A549 (cell line): ENCODE results near the gene MPRIP. TPM values are rescaled to one million over a fixed set of nuclear protein-coding genes. Genes with fewer than 3 reads are reported as not detected.

Experiments
- CBX8 ChIP-seq: fragments of 200-600 bp; sonication (generic); IDR thresholded peaks from 2 replicates; pipeline ENCODE4 v1.6.1; 2016
- CHD2 ChIP-seq: fragments of 150-350 bp; IDR thresholded peaks from 2 replicates; pipeline ENCODE4 v1.6.1; 2014; ENCODE audit warnings: low read length; ENCODE audit not compliant: partially characterized antibody
- EHF ChIP-seq: fragments of 250-450 bp; sonication (Bioruptor Pico); IDR thresholded peaks from 2 replicates; pipeline ENCODE4 v1.5.0; 2020; ENCODE audit warnings: mild to moderate bottlenecking
- EHMT2 ChIP-seq: fragments of 200-600 bp; sonication (generic); IDR thresholded peaks from 2 replicates; pipeline ENCODE4 v1.6.1; 2016; ENCODE audit warnings: antibody characterized with exemption, low read depth, mild to moderate bottlenecking, moderate library complexity
- EP300 ChIP-seq, 2 experiments: fragments of >200 bp; sonication (Bioruptor Twin); formaldehyde crosslinking; IDR thresholded peaks; 2 replicates in 1 of 2; 3 replicates in 1 of 2; pipeline ENCODE4 v1.6.1; 2016 to 2017
- ESRRA ChIP-seq: fragments of 150-350 bp; IDR thresholded peaks from 2 replicates; pipeline ENCODE4 v1.6.1; 2014; ENCODE audit warnings: mild to moderate bottlenecking, low read length, borderline replicate concordance
- GATA3 ChIP-seq: IDR thresholded peaks from 2 replicates; pipeline ENCODE4 v1.6.1; 2012; ENCODE audit warnings: borderline replicate concordance
- HDAC2 ChIP-seq: fragments of 200-600 bp; sonication (generic); IDR thresholded peaks from 2 replicates; pipeline ENCODE4 v1.6.1; 2016
- HOXB13 ChIP-seq: fragments of 250-450 bp; sonication (Bioruptor Pico); IDR thresholded peaks from 2 replicates; pipeline ENCODE4 v1.5.0; 2020; ENCODE audit warnings: low read depth, mild to moderate bottlenecking, moderate library complexity
- HOXB5 ChIP-seq: fragments of 250-450 bp; sonication (Bioruptor Pico); IDR thresholded peaks from 2 replicates; pipeline ENCODE4 v1.5.0; 2020; ENCODE audit warnings: mild to moderate bottlenecking, moderate library complexity
- MAFK ChIP-seq: fragments of 450-650 bp; IDR thresholded peaks from 2 replicates; pipeline ENCODE4 v1.6.1; 2014; ENCODE audit not compliant: partially characterized antibody
- MAZ ChIP-seq: fragments of 150-350 bp; IDR thresholded peaks from 2 replicates; pipeline ENCODE4 v1.6.1; 2014; ENCODE audit warnings: antibody characterized with exemption, low read depth, low read length, borderline replicate concordance
- MYC ChIP-seq: IDR thresholded peaks from 2 replicates; pipeline ENCODE4 v1.6.1; 2012; ENCODE audit warnings: mild to moderate bottlenecking, inconsistent platforms, low read length, improper control_type of control experiment, borderline replicate concordance
- NFE2L2 ChIP-seq: fragments of 150-350 bp; conservative IDR thresholded peaks from 2 replicates; pipeline ENCODE4 v1.6.1; 2014; ENCODE audit warnings: low read length
- NR3C1 ChIP-seq: fragments of >200 bp; sonication (Bioruptor Twin); formaldehyde crosslinking; IDR thresholded peaks from 3 replicates; pipeline ENCODE4 v1.6.1; 2017
- PHF8 ChIP-seq: fragments of 200-600 bp; sonication (generic); IDR thresholded peaks from 2 replicates; pipeline ENCODE4 v1.6.1; 2016; ENCODE audit warnings: low read depth, mild to moderate bottlenecking, antibody characterized with exemption, moderate library complexity, borderline replicate concordance
- POLR2A ChIP-seq: IDR thresholded peaks from 2 replicates; pipeline ENCODE4 v1.6.1; 2012; ENCODE audit warnings: mild to moderate bottlenecking, low read length
- POLR2AphosphoS2 ChIP-seq: conservative IDR thresholded peaks from 2 replicates; pipeline ENCODE4 v1.6.1; 2012; ENCODE audit warnings: low read length, improper control_type of control experiment, inconsistent platforms
- RARB ChIP-seq: fragments of 250-450 bp; sonication (Bioruptor Pico); IDR thresholded peaks from 2 replicates; pipeline ENCODE4 v1.8.0; 2021; ENCODE audit warnings: mild to moderate bottlenecking, moderate library complexity
- RCOR1 ChIP-seq: fragments of 150-350 bp; IDR thresholded peaks from 2 replicates; pipeline ENCODE4 v1.6.1; 2014; ENCODE audit warnings: antibody characterized with exemption, low read length, low read depth
- RFX5 ChIP-seq: fragments of 450-650 bp; IDR thresholded peaks from 2 replicates; pipeline ENCODE4 v1.7.1; 2014; ENCODE audit warnings: antibody characterized with exemption, mild to moderate bottlenecking, moderate library complexity
- SMC3 ChIP-seq: fragments of >200 bp; sonication (Bioruptor Twin); formaldehyde crosslinking; IDR thresholded peaks from 3 replicates; pipeline ENCODE4 v1.6.1; 2018; ENCODE audit warnings: inconsistent platforms
- TP53 ChIP-seq: fragments of 250-450 bp; sonication (Bioruptor Pico); IDR thresholded peaks from 2 replicates; pipeline ENCODE4 v1.5.0; 2021; ENCODE audit warnings: mild to moderate bottlenecking, moderate library complexity
- ZNF302 ChIP-seq: fragments of 250-450 bp; sonication (Bioruptor Pico); IDR thresholded peaks from 2 replicates; pipeline ENCODE4 v1.9.0; 2021; ENCODE audit warnings: inconsistent platforms, mild to moderate bottlenecking, moderate library complexity
- ZSCAN20 ChIP-seq: fragments of 250-450 bp; sonication (Bioruptor Pico); IDR thresholded peaks from 2 replicates; pipeline ENCODE4 v1.8.0; 2022; ENCODE audit warnings: mild to moderate bottlenecking, moderate library complexity
- polyA plus RNA-seq, 4 experiments: library from polyadenylated mRNA; depleted of rRNA in 3 of 4; stranded (reverse); fragments of >200 nt; fragmentation: RNase III in 1 of 4; extraction: RNeasy Plus Mini Kit Qiagen cat#74134 plus additional on column Dnase treatment in 1 of 4; gene quantifications; 2 replicates in 3 of 4; 3 replicates in 1 of 4; pipeline ENCODE4 v1.2.3, GENCODE V29; 2011 to 2017
- TF ChIP-seq, protein P1 (sequence below): fragments of 250-450 bp; sonication (Bioruptor Pico); IDR thresholded peaks from 2 replicates; pipeline ENCODE4 v1.5.0; 2020; ENCODE audit warnings: low read depth, mild to moderate bottlenecking, moderate library complexity
- TF ChIP-seq, protein P2 (sequence below): fragments of >200 bp; sonication (Bioruptor Twin); formaldehyde crosslinking; IDR thresholded peaks from 2 replicates; pipeline ENCODE4 v1.6.1; 2016
- TF ChIP-seq, protein P3 (sequence below): IDR thresholded peaks from 2 replicates; pipeline ENCODE4 v1.6.1; 2012; ENCODE audit warnings: low read depth, borderline replicate concordance
- TF ChIP-seq, protein P4 (sequence below): fragments of 150-350 bp; IDR thresholded peaks from 2 replicates; pipeline ENCODE4 v1.6.1; 2014; ENCODE audit warnings: low read depth, mild to moderate bottlenecking, low read length
- TF ChIP-seq, protein P5 (sequence below): IDR thresholded peaks from 2 replicates; pipeline ENCODE4 v1.6.1; 2012
- TF ChIP-seq, protein P6 (sequence below): fragments of 250-450 bp; sonication (Bioruptor Pico); IDR thresholded peaks from 2 replicates; pipeline ENCODE4 v1.5.0; 2021; ENCODE audit warnings: mild to moderate bottlenecking, moderate library complexity, borderline replicate concordance

Gene MPRIP
- polyA plus RNA-seq, 2 of the 4 experiments (the other 2 are of a cell fraction) = 147 to 228 TPM

DNA sequence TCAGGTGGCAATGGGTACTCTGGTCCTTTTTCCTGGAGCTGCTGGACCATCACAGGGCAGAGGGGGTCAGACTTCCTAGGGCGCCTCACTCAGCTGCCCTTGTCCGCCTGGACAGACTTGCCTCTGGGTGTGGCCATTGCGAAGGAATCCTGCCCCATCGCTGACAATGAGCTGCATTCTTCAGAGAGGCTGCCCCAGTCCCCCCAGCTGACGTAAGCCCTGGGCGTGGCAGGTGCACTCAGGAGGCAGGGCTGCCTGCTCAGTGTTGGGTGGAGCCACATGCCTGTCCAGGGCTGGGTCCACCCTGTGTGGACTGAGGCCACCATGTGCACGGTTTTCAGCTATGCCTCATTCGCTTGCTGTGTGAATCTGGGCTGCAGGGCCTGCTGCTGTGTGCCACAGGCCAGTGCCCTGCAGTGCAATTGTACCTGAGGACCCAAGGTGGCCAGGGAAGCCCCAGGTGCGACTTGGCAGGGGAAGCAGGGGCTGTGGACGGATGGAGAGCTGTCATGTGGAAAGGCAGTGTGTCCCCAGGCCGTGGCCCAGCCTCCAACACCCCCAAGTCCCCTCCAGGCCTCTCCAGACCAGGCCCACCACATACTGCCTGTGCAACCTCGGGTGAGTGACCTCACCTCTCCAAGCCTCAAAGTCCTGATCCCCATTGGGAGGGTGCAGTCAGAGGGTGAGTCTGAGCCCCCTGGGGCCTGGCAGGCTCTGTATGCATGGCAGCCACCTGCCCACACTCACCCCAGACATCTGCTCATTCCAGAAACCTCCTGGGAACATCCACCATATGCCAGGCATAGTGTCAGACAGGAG, 14.0 kb upstream of the MPRIP start (continued):
- TF ChIP-seq RARB = peak; percentile 78
- TF ChIP-seq TP53 (CRISPR knock-in tag) = no peak; the same call in 1 of the 2 replicates
- no peak for TF ChIP-seq RFX5
- no peak for TF ChIP-seq CBX8
- TF ChIP-seq MYC = peak; percentile 98
- no peak for TF ChIP-seq POLR2AphosphoS2
- no peak for TF ChIP-seq PHF8
- TF ChIP-seq NR3C1 = no peak
- TF ChIP-seq, protein P1, sequence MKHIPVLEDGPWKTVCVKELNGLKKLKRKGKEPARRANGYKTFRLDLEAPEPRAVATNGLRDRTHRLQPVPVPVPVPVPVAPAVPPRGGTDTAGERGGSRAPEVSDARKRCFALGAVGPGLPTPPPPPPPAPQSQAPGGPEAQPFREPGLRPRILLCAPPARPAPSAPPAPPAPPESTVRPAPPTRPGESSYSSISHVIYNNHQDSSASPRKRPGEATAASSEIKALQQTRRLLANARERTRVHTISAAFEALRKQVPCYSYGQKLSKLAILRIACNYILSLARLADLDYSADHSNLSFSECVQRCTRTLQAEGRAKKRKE = peak; percentile 84; the same call in 1 of the 2 replicates
- TF ChIP-seq HOXB5 = peak; percentile 95
- TF ChIP-seq RCOR1 = no peak
- TF ChIP-seq, protein P2, sequence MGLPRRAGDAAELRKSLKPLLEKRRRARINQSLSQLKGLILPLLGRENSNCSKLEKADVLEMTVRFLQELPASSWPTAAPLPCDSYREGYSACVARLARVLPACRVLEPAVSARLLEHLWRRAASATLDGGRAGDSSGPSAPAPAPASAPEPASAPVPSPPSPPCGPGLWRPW = no peak
- TF ChIP-seq, protein P3, sequence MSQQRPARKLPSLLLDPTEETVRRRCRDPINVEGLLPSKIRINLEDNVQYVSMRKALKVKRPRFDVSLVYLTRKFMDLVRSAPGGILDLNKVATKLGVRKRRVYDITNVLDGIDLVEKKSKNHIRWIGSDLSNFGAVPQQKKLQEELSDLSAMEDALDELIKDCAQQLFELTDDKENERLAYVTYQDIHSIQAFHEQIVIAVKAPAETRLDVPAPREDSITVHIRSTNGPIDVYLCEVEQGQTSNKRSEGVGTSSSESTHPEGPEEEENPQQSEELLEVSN = peak; percentile 74
- peak; percentile 63 for TF ChIP-seq POLR2A
- no peak for TF ChIP-seq CHD2
- no peak for TF ChIP-seq HDAC2
- no peak; the same call in 1 of the 2 replicates for TF ChIP-seq NFE2L2
- TF ChIP-seq MAZ = no peak
- TF ChIP-seq GATA3 = peak; percentile 79
- TF ChIP-seq, protein P4, sequence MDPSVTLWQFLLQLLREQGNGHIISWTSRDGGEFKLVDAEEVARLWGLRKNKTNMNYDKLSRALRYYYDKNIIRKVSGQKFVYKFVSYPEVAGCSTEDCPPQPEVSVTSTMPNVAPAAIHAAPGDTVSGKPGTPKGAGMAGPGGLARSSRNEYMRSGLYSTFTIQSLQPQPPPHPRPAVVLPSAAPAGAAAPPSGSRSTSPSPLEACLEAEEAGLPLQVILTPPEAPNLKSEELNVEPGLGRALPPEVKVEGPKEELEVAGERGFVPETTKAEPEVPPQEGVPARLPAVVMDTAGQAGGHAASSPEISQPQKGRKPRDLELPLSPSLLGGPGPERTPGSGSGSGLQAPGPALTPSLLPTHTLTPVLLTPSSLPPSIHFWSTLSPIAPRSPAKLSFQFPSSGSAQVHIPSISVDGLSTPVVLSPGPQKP = no peak
- peak; percentile 75; the same call in 1 of the 2 replicates for TF ChIP-seq ZNF302 (CRISPR knock-in tag)
- TF ChIP-seq EP300 (IDR thresholded peaks at IDR 0.05) = peak; percentile 74 to 83; a peak in 3 of 5 replicates
- TF ChIP-seq EHMT2 = no peak
- peak; percentile 61; the same call in 1 of the 2 replicates for TF ChIP-seq ESRRA
- peak; percentile 76; the same call in 1 of the 2 replicates for TF ChIP-seq ZSCAN20 (CRISPR knock-in tag)
- TF ChIP-seq, protein P5, sequence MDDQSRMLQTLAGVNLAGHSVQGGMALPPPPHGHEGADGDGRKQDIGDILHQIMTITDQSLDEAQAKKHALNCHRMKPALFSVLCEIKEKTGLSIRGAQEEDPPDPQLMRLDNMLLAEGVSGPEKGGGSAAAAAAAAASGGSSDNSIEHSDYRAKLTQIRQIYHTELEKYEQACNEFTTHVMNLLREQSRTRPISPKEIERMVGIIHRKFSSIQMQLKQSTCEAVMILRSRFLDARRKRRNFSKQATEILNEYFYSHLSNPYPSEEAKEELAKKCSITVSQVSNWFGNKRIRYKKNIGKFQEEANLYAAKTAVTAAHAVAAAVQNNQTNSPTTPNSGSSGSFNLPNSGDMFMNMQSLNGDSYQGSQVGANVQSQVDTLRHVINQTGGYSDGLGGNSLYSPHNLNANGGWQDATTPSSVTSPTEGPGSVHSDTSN = peak; percentile 59
- peak; percentile 55 for TF ChIP-seq MAFK
- TF ChIP-seq, protein P6, sequence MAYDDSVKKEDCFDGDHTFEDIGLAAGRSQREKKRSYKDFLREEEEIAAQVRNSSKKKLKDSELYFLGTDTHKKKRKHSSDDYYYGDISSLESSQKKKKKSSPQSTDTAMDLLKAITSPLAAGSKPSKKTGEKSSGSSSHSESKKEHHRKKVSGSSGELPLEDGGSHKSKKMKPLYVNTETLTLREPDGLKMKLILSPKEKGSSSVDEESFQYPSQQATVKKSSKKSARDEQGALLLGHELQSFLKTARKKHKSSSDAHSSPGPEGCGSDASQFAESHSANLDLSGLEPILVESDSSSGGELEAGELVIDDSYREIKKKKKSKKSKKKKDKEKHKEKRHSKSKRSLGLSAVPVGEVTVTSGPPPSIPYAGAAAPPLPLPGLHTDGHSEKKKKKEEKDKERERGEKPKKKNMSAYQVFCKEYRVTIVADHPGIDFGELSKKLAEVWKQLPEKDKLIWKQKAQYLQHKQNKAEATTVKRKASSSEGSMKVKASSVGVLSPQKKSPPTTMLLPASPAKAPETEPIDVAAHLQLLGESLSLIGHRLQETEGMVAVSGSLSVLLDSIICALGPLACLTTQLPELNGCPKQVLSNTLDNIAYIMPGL (CRISPR knock-in tag) = no peak
- TF ChIP-seq EHF (CRISPR knock-in tag) = peak; percentile 93
- peak; percentile 84; the same call in 1 of the 2 replicates for TF ChIP-seq HOXB13 (CRISPR knock-in tag)
- peak; percentile 46 for TF ChIP-seq SMC3
- TF ChIP-seq, all 56 proteins: peak for 26
